NCI-H460 (cell line): ENCODE results near the gene KCNG1. TPM values are rescaled to one million over a fixed set of nuclear protein-coding genes. Genes with fewer than 3 reads are reported as not detected.
A peak's percentile ranks its signal among the peaks of the same experiment; 100 is the strongest.
"Not testable (repeated sequence)": the region's sequence is repeated elsewhere in the genome, so short reads cannot be mapped to it uniquely, and the experiment has no call there.

Source experiments
- DNase-seq: peaks from one replicate; pipeline ENCODE4 v3.0.0-alpha.2; 2016; ENCODE audit warnings: low read depth; ENCODE audit errors: extremely low read depth
- total RNA-seq: library from RNA; depleted of rRNA; stranded (reverse); fragments of >200 nt; shearing (Covaris generic); gene quantifications from 2 replicates; pipeline ENCODE4 v1.2.3, GENCODE V29; 2014

Gene KCNG1
- total RNA-seq, 1 experiment from 2014 or later, result 77.5 TPM

- no peak for DNase-seq
These were observed 30.6 kb downstream of the KCNG1 start for GRCh38 chr20:50992336-50992732.

GRCh38 chr20:50991076-50991475 is 31.8 kb downstream of the KCNG1 start:
- DNase-seq, result no peak

- DNase-seq, result peak; percentile 86
These were observed 35.3 kb downstream of the KCNG1 start for GRCh38 chr20:50987493-50988210.

GRCh38 chr20:50983321-50983720 is 39.6 kb downstream of the KCNG1 start:
- DNase-seq, result no peak

- peak; percentile 83 for DNase-seq
These were observed 40.5 kb downstream of the KCNG1 start for GRCh38 chr20:50982363-50982762.

- no peak for DNase-seq
These were observed 41.2 kb downstream of the KCNG1 start for GRCh38 chr20:50981714-50982048.

- peak; percentile 74 for DNase-seq
These were observed 41.8 kb downstream of the KCNG1 start for GRCh38 chr20:50980851-50981713.

- peak; percentile 83 for DNase-seq
These were observed 42.7 kb downstream of the KCNG1 start for GRCh38 chr20:50980071-50980681.

GRCh38 chr20:50978533-50978932 is 44.4 kb downstream of the KCNG1 start:
- not testable (repeated sequence) for DNase-seq

GRCh38 chr20:50977066-50978021 is 45.6 kb downstream of the KCNG1 start:
- DNase-seq, result no peak

GRCh38 chr20:50975701-50976330 is 47.1 kb downstream of the KCNG1 start:
- no peak for DNase-seq

- DNase-seq, result no peak
These were observed 53.0 kb downstream of the KCNG1 start for GRCh38 chr20:50969912-50970311.

GRCh38 chr20:50969435-50969834 is 53.5 kb downstream of the KCNG1 start:
- DNase-seq, result no peak

GRCh38 chr20:50968289-50968688 is 54.6 kb downstream of the KCNG1 start:
- no peak for DNase-seq

GRCh38 chr20:50967586-50967985 is 55.3 kb downstream of the KCNG1 start:
- no peak for DNase-seq

- DNase-seq, result no peak
These were observed 63.3 kb downstream of the KCNG1 start for GRCh38 chr20:50959543-50960126.

GRCh38 chr20:50958615-50959542 is 64.0 kb downstream of the KCNG1 start, which contains the start of gene MOCS3:
TSS of gene MOCS3 (plus strand) at chr20:50958818. CDS start at chr20:50958843, 25 bp downstream.
- peak; percentile 88 for DNase-seq
